ENCODE measurements around the gene EXOC6B. TPM values are rescaled to one million over a fixed set of nuclear protein-coding genes. Genes with fewer than 3 reads are reported as not detected.

Gene EXOC6B
- total RNA-seq, 4 donors from 2014 or later = 14.6 to 49.6 (median 19.3) TPM

GRCh38 chr2:72710418-72711152 lies 115.2 kb downstream of the EXOC6B start:
- H3K9me3 ChIP-seq = no peaks in the 10 kb centered on the region
- no peak overlapping the region for H3K4me3 ChIP-seq
- ATAC-seq (no peak), DNase-seq (no peak)
- TF ChIP-seq CTCF (IDR thresholded peaks at IDR 0.05 in 4 of 5, conservative IDR thresholded peaks at IDR 0.05 in 1 of 5) = no peak
- in situ Hi-C loops (cut with MboI; ENCODE audit: low sequenced_read_pairs in 4 of 4) (no loop called here), intact Hi-C loops (cut with DNase I; ENCODE audit: low total_unique reads) (no loop called here)
- H3K4me1 ChIP-seq = no peaks in the 10 kb centered on the region
- no peaks in the 10 kb centered on the region for H3K36me3 ChIP-seq
- H3K27me3 ChIP-seq = no peaks in the 10 kb centered on the region
- no peak overlapping the region for H3K27ac ChIP-seq

GRCh38 chr2:72708236-72708635 lies 117.6 kb downstream of the EXOC6B start:
- intact Hi-C loops (cut with DNase I; ENCODE audit: low total_unique reads) (no loop called here), in situ Hi-C loops (cut with MboI; ENCODE audit: low sequenced_read_pairs in 4 of 4) (no loop called here)
- DNase-seq (no peak), ATAC-seq (no peak)
- TF ChIP-seq CTCF (IDR thresholded peaks at IDR 0.05 in 4 of 5, conservative IDR thresholded peaks at IDR 0.05 in 1 of 5) = no peak
- TF ChIP-seq POLR2A (IDR thresholded peaks at IDR 0.05) = no peak
- Histone ChIP-seq H3K27ac (no peak overlapping the region), H3K27me3 (no peaks in the 10 kb centered on the region), H3K4me3 (no peak overlapping the region), H3K36me3 (no peaks in the 10 kb centered on the region), H3K9me3 (no peaks in the 10 kb centered on the region), H3K4me1 (no peaks in the 10 kb centered on the region)

- Histone ChIP-seq H3K9me3 (no peaks in the 10 kb centered on the region), H3K27ac (no peak overlapping the region), H3K27me3 (no peaks in the 10 kb centered on the region), H3K36me3 (no peaks in the 10 kb centered on the region), H3K4me1 (peaks cover 18 to 23% of the 10 kb centered on the region in 2 donors), H3K4me3 (no peak overlapping the region)
- no peak for ATAC-seq
- in situ Hi-C loops (cut with MboI; ENCODE audit: low sequenced_read_pairs in 4 of 4) (no loop called here), intact Hi-C loops (cut with DNase I; ENCODE audit: low total_unique reads) (no loop called here)
- TF ChIP-seq CTCF (IDR thresholded peaks at IDR 0.05 in 4 of 5, conservative IDR thresholded peaks at IDR 0.05 in 1 of 5) (no peak), POLR2A (IDR thresholded peaks at IDR 0.05) (no peak)
- no peak for DNase-seq
Measured at GRCh38 chr2:72698300-72698699, 127.5 kb downstream of the EXOC6B start.

GRCh38 chr2:72696559-72696958 lies 129.3 kb downstream of the EXOC6B start:
- DNase-seq (no peak), ATAC-seq (no peak)
- H3K4me3 ChIP-seq = no peak overlapping the region
- H3K36me3 ChIP-seq = no peaks in the 10 kb centered on the region
- H3K27me3 ChIP-seq = no peaks in the 10 kb centered on the region
- no peak for TF ChIP-seq CTCF (IDR thresholded peaks at IDR 0.05 in 4 of 5, conservative IDR thresholded peaks at IDR 0.05 in 1 of 5)
- peaks cover 18 to 23% of the 10 kb centered on the region in 2 donors for H3K4me1 ChIP-seq
- in situ Hi-C loops (cut with MboI; ENCODE audit: low sequenced_read_pairs in 4 of 4) = no loop called here
- H3K27ac ChIP-seq = no peak overlapping the region
- intact Hi-C loops (cut with DNase I; ENCODE audit: low total_unique reads) = no loop called here
- H3K9me3 ChIP-seq = no peaks in the 10 kb centered on the region

- ATAC-seq (no peak), DNase-seq (no peak)
- Histone ChIP-seq H3K27me3 (no peaks in the 10 kb centered on the region), H3K27ac (no peak overlapping the region), H3K36me3 (no peaks in the 10 kb centered on the region), H3K9me3 (no peaks in the 10 kb centered on the region), H3K4me1 (peaks cover 18 to 23% of the 10 kb centered on the region in 2 donors), H3K4me3 (no peak overlapping the region)
- TF ChIP-seq CTCF (IDR thresholded peaks at IDR 0.05 in 4 of 5, conservative IDR thresholded peaks at IDR 0.05 in 1 of 5) = no peak
- TF ChIP-seq POLR2A (IDR thresholded peaks at IDR 0.05) = no peak
- intact Hi-C loops (cut with DNase I; ENCODE audit: low total_unique reads) = no loop called here
- in situ Hi-C loops (cut with MboI; ENCODE audit: low sequenced_read_pairs in 4 of 4) = no loop called here
Measured at GRCh38 chr2:72695676-72696075, 130.2 kb downstream of the EXOC6B start.

All from gastrocnemius medialis (tissue), 4 donors.